Fibroblast of villous mesenchyme (primary cell): Measurements from ENCODE around the gene SFPQ. TPM values are rescaled to one million over a fixed set of nuclear protein-coding genes. Genes with fewer than 3 reads are reported as not detected.

ENCODE experiments used
- DNase-seq: peaks from one replicate; pipeline ENCODE4 v3.0.0-alpha.2; 2010; ENCODE audit warnings: low read depth
- H3K4me3 ChIP-seq: 2 replicates; pipeline ENCODE4 v1.5.1; 2011; ENCODE audit warnings: low read depth, mild to moderate bottlenecking, low read length
- total RNA-seq: library from RNA; depleted of rRNA; stranded (reverse); fragments of >200 nt; gene quantifications from 2 replicates; pipeline ENCODE4 v1.2.3, GENCODE V29; 2012
- TF ChIP-seq, protein P1 (sequence below): IDR thresholded peaks from 2 replicates; pipeline ENCODE4 v1.5.1; 2012; ENCODE audit warnings: low read depth, mild to moderate bottlenecking, low read length; ENCODE audit not compliant: insufficient read depth

The SFPQ gene
- total RNA-seq, 1 donor, result 235 TPM

DNA sequence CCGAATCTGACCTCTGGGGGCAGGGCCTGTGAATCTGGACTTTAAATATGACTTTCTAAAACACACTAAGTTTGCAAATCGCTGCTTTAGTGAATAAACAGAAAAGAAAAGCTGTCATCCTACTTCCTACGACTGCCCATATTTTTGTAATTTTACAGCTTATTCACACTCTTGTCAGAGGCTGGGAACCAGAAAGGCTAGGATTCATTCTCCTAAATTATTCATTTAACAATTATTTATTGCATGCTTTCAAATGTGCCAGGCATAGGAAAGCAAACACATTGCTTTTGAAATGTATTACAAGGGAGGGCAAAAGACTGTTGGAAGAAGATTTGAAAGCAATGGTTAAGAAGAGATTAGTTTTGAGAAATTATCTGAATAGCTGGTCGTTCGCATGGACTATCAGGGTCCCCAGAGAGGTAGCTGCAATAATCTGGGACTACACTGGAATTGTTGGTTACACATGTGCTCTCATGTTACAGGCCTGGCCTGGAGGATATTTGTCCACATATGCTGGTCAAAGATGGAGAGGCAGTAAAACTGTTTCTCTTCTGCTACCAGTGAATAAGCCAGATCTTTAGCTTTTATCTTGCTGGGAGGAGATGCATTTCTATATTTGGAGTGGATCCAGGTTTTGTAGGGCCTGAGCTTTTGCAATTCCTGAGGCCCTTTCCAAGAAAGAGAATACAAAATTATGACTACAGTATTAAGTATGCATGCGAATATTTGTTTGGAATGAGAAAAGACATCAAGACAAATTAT lies 29.6 kb upstream of the SFPQ start:
- peak; percentile 85 for DNase-seq
- TF ChIP-seq, protein P1, sequence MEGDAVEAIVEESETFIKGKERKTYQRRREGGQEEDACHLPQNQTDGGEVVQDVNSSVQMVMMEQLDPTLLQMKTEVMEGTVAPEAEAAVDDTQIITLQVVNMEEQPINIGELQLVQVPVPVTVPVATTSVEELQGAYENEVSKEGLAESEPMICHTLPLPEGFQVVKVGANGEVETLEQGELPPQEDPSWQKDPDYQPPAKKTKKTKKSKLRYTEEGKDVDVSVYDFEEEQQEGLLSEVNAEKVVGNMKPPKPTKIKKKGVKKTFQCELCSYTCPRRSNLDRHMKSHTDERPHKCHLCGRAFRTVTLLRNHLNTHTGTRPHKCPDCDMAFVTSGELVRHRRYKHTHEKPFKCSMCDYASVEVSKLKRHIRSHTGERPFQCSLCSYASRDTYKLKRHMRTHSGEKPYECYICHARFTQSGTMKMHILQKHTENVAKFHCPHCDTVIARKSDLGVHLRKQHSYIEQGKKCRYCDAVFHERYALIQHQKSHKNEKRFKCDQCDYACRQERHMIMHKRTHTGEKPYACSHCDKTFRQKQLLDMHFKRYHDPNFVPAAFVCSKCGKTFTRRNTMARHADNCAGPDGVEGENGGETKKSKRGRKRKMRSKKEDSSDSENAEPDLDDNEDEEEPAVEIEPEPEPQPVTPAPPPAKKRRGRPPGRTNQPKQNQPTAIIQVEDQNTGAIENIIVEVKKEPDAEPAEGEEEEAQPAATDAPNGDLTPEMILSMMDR, result no peak
- no peak overlapping the region for H3K4me3 ChIP-seq

DNA sequence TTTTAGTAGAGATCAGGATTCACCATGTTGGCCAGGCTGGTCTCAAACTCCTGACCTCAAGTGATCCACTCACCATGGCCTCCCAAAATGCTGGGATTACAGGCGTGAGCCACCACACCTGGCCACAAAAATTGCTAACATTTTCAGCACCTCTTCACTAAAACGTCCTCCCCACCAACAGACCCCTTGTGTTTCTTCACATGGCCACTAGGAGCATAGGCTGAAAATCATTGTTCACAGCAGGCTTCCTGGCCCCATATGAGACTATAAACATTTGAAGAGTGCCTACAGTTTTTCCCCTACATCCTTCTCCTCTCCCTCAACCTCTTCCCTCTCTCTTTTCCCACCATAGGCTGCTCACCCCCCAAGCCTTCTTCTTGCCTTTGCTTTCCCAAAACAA lies 28.0 kb upstream of the SFPQ start:
- TF ChIP-seq, protein P1, result peak; percentile 55
- no peak for DNase-seq
- H3K4me3 ChIP-seq, result no peak overlapping the region

DNA sequence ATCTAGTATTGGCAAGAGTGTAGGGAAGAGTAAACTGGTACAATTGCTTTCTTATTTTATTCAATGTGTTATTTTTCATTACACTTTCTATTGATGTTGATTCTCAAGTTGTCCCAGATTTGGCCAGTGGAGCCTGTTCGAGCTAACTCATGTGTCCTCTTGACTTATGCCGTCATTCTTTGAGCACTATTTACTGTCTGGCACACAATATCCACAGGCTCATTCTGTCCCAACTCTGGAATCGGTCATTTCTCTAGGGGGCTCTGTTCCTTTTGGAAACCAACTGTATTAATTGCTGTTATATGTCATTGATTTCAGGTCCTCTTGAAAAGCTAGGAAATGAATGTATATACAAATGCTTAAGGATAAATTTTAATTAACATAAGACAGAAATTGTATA lies 22.4 kb upstream of the SFPQ start:
- DNase-seq, result no peak
- TF ChIP-seq, protein P1, result no peak
- no peak overlapping the region for H3K4me3 ChIP-seq

DNA sequence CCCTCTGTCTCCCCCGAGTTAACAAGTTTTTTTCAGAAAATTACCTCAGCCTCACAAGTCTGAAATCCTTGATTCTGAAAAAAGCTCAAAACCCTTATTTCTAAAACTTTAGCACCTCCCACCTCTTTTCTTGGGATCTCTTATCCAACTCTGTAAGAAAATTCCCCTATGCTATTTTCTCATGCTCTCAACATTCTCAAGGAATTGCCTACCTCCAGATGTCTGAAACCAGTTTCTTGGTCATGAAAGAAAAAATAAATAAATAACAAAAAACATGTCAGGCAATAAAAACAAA lies 18.1 kb upstream of the SFPQ start:
- H3K4me3 ChIP-seq, result no peak overlapping the region
- no peak for DNase-seq
- TF ChIP-seq, protein P1, result no peak

DNA sequence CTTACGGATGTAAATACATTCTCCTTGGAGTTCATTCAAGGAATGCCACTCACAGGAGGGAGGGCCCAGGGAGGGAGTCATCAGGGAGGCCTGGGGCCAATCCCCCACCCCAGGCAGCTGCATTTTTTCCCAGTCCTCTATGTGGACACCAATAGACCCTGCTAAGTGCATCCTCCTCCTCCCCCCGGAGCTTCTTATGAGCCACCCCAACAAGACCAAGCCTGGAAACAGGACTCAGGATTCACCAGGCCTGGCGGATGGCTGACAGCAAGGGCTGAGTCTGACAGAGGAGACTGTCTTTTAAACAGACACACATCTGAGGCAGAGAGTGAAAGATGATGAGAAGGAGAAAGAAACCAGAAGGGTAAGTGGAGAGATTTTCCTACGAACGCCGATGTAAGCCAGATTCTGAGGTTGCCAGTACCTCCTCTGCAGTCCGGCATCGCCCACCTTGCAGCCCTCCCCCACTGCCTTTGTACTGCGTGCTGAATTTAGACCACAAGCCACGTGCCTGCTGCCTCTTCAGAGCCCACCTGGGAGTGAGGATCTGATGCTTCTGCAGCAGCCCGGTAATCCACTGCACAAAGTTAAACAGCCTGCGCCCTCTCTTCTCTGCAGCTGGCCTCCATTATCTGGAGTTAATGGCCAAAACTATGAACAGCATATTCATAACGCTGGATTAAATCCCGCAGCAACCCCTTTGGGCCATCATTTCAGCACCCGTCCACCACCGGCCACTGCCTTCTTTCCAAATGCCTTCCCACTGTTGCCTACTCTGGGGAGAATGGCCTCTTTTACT lies 17.6 kb upstream of the SFPQ start:
- TF ChIP-seq, protein P1, result no peak
- H3K4me3 ChIP-seq, result no peak overlapping the region
- DNase-seq, result no peak

DNA sequence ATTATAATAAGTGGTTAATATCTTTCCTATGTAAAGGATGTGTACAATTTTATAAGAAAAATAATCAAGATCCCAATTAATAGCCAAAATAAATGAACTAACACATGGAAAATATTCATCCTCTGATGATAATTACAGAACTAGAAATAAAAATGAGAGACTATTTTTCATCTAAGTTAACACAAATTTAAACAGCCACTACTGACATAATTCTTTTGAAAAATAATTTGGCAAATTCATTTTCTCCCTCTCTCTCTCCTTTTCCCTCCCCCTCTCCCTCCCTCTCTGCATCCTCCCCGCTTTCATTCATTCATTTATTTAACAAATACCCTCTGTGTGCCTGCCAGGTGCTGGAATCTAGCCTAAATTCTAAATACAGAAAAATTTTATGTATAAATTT lies 10.3 kb upstream of the SFPQ start:
- TF ChIP-seq, protein P1, result no peak
- DNase-seq, result no peak

More for the DNA sequence above, 10.3 kb upstream of the SFPQ start:
- no peak overlapping the region for H3K4me3 ChIP-seq
